ENCODE results near the gene ARHGAP4. TPM values are rescaled to one million over a fixed set of nuclear protein-coding genes. Genes with fewer than 3 reads are reported as not detected.

ARHGAP4 gene
- total RNA-seq, 6 donors from 2014 or later: 33.4 to 353 (median 82.6) TPM

DNA sequence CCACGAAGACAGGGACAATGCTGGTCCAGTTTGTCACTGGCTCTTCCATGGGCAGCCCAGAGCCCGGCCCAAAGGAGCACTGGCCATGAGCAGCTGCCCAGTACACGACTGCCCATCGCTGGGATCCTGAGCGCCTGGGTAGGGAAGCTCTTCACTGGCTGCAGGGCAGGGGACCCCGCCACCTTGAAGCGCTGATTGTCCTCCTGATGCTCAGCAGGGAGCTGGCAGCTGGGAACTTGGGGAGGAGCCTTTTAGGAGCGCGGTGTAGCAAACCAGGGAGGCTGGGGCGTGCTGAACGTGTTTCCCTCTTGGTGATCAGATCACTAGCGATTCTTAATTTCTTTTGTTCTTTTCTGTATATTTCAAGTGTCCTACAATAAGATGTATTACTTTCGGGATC lies 41.9 kb downstream of the ARHGAP4 start:
- peaks cover 0 to 14% (median 3%) of the 10 kb centered on the region in 4 donors for H3K4me1 ChIP-seq
- TF ChIP-seq POLR2A (IDR thresholded peaks at IDR 0.05) (no peak), POLR2AphosphoS5 (IDR thresholded peaks at IDR 0.05) (no peak), EP300 (IDR thresholded peaks at IDR 0.05) (no peak), CTCF (IDR thresholded peaks at IDR 0.05) (no peak)
- DNase-seq (no peak), ATAC-seq (ENCODE audit: low FRiP score in 2 of 2) (no peak)
- H3K9me3 ChIP-seq: no peaks in the 10 kb centered on the region
- H3K36me3 ChIP-seq: no peaks in the 10 kb centered on the region
- H3K27me3 ChIP-seq: peaks cover 0 to 47% (median 3%) of the 10 kb centered on the region in 4 donors
- 60% methylated on average over 9 to 13 of the region's 13 CpGs for WGBS, 2 donors
- no peak overlapping the region for H3K27ac ChIP-seq
- no peak overlapping the region for H3K4me3 ChIP-seq

DNA sequence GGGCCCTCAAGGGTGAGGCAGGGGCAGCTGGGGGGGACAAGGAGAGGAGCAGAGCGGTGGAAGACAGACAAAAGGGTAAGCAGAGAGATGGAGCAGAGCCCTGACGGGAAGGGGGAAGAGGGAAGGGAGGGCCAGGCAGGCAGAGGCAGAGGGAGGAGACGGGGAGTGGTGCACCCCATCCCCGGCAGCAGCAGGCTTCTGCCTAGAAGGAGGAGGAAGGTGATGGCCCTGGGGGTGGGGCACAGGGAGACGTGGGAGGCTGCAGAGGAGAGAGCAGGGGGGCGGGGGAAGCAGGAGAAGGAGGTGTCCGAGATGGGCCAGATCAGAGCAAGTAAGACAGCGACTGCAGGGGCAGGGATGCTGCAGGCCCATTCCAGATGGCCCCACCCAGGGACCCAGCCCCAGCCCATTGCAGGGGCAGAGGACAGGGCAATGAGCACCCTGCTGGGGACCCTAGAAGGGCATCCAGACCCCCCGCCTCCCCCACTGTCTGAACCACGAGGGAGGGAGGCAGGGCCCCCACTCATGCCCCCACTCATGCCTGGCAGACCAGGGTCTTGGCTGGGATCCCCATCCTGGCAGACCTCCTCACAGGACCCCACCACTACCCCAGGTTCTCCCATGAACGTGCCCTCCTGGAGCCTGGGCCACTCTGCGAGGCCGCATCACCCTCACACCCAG lies 42.8 kb downstream of the ARHGAP4 start:
- peaks cover 0 to 52% (median 3%) of the 10 kb centered on the region in 4 donors for H3K27me3 ChIP-seq
- 32 to 61% methylated on average over 8 to 12 of the region's 13 CpGs for WGBS, 2 donors

GRCh38 chrX:153882557-153882956 lies 43.5 kb downstream of the ARHGAP4 start:
- ATAC-seq (ENCODE audit: low FRiP score in 2 of 2) (no peak), DNase-seq (no peak)
- Histone ChIP-seq H3K4me1 (peaks cover 0 to 14% (median 3%) of the 10 kb centered on the region in 4 donors), H3K36me3 (no peaks in the 10 kb centered on the region), H3K9me3 (no peaks in the 10 kb centered on the region), H3K27ac (no peak overlapping the region), H3K27me3 (peaks cover 0 to 56% (median 3%) of the 10 kb centered on the region in 4 donors), H3K4me3 (no peak overlapping the region)
- TF ChIP-seq EP300 (IDR thresholded peaks at IDR 0.05): no peak
- no peak for TF ChIP-seq CTCF (IDR thresholded peaks at IDR 0.05)
- TF ChIP-seq POLR2AphosphoS5 (IDR thresholded peaks at IDR 0.05): no peak
- no peak for TF ChIP-seq POLR2A (IDR thresholded peaks at IDR 0.05)
- WGBS, 2 donors: 38% methylated on average over 5 of the region's 7 CpGs; no CpG with 5 or more reads in 1 of the 2 donors

More for the DNA sequence above, 42.8 kb downstream of the ARHGAP4 start:
- no peak overlapping the region for H3K27ac ChIP-seq
- H3K4me3 ChIP-seq: no peak overlapping the region
- H3K36me3 ChIP-seq: no peaks in the 10 kb centered on the region
- H3K4me1 ChIP-seq: peaks cover 0 to 14% (median 3%) of the 10 kb centered on the region in 4 donors
- ATAC-seq (ENCODE audit: low FRiP score in 2 of 2) (no peak), DNase-seq (no peak)
- H3K9me3 ChIP-seq: no peaks in the 10 kb centered on the region
- TF ChIP-seq POLR2AphosphoS5 (IDR thresholded peaks at IDR 0.05) (no peak), EP300 (IDR thresholded peaks at IDR 0.05) (no peak), POLR2A (IDR thresholded peaks at IDR 0.05) (no peak), CTCF (IDR thresholded peaks at IDR 0.05) (no peak)

GRCh38 chrX:153882086-153882498 lies 44.0 kb downstream of the ARHGAP4 start:
- Histone ChIP-seq H3K4me3 (no peak overlapping the region), H3K27me3 (peaks cover 0 to 60% (median 3%) of the 10 kb centered on the region in 4 donors), H3K27ac (no peak overlapping the region), H3K4me1 (peaks cover 0 to 14% (median 3%) of the 10 kb centered on the region in 4 donors), H3K36me3 (no peaks in the 10 kb centered on the region), H3K9me3 (no peaks in the 10 kb centered on the region)
- no peak for TF ChIP-seq POLR2AphosphoS5 (IDR thresholded peaks at IDR 0.05)
- no peak for TF ChIP-seq EP300 (IDR thresholded peaks at IDR 0.05)
- ATAC-seq (ENCODE audit: low FRiP score in 2 of 2) (no peak), DNase-seq (no peak)
- WGBS, 2 donors: 56% methylated on average over 8 of the region's 8 CpGs; no CpG with 5 or more reads in 1 of the 2 donors

DNA sequence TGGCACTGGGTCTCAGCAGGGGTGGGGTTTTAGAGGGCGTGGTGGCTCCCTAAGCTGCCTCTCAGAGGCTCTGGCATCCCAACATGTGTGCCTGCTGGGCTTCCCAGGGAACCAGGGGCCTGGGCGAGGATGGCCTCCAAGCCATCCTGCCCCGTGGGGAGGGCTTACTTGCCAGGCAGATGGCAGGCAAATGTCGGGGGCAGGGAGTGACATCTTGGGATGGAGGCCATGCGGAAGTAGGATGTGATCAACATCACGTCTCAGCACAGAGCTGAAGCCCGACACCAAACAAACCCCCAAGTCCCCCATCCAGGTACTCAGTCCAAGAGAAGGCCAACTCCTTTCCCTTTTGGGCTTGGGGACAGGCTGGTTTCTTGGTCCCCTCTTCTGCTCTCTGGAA lies 44.8 kb downstream of the ARHGAP4 start:
- H3K4me3 ChIP-seq: no peak overlapping the region
- no peaks in the 10 kb centered on the region for H3K9me3 ChIP-seq
- no peak for TF ChIP-seq POLR2A (IDR thresholded peaks at IDR 0.05)
- TF ChIP-seq CTCF (IDR thresholded peaks at IDR 0.05): no peak
- TF ChIP-seq POLR2AphosphoS5 (IDR thresholded peaks at IDR 0.05): no peak
- TF ChIP-seq EP300 (IDR thresholded peaks at IDR 0.05): no peak
- peaks cover 0 to 51% (median 3%) of the 10 kb centered on the region in 4 donors for H3K27me3 ChIP-seq
- 84% methylated on average over 7 of the region's 7 CpGs; no CpG with 5 or more reads in 1 of the 2 donors for WGBS, 2 donors
- ATAC-seq (ENCODE audit: low FRiP score in 2 of 2): no peak
- peaks cover 0 to 11% (median 3%) of the 10 kb centered on the region in 4 donors for H3K4me1 ChIP-seq
- H3K36me3 ChIP-seq: no peaks in the 10 kb centered on the region
- no peak overlapping the region for H3K27ac ChIP-seq
- no peak for DNase-seq

All from upper lobe of left lung (tissue), 6 donors.